HepG2 (cell line): ENCODE results near the gene ABTB2. TPM values are rescaled to one million over a fixed set of nuclear protein-coding genes. Genes with fewer than 3 reads are reported as not detected.

Experiments used
- ARID3A ChIP-seq: IDR thresholded peaks from 2 replicates; pipeline ENCODE4 v1.6.1; 2012; ENCODE audit warnings: low read depth, low read length, improper control_type of control experiment
- BRCA1 ChIP-seq: sonication (generic); formaldehyde crosslinking; IDR thresholded peaks from 2 replicates; pipeline ENCODE4 v1.4.0; 2020; ENCODE audit warnings: missing genetic modification reagents
- CBX2 ChIP-seq, 2 experiments: fragments of 200-600 bp in 1 of 2; sonication (generic); formaldehyde crosslinking in 1 of 2; IDR thresholded peaks; 2 replicates each; pipeline versions ENCODE4 v1.7.0 to v1.8.1; 2018 to 2022; ENCODE audit warnings: low read depth in 2 of 2, low read length in 1 of 2, mild to moderate bottlenecking in 1 of 2, missing genetic modification reagents in 1 of 2
- CHCHD3 ChIP-seq: sonication (generic); formaldehyde crosslinking; IDR thresholded peaks from 2 replicates; pipeline ENCODE4 v1.8.0; 2022; ENCODE audit warnings: mild to moderate bottlenecking, missing genetic modification reagents, moderate library complexity
- CREB3 ChIP-seq: sonication (generic); formaldehyde crosslinking; IDR thresholded peaks from 2 replicates; pipeline ENCODE4 v1.5.0; 2020; ENCODE audit warnings: missing genetic modification reagents
- ELF4 ChIP-seq: sonication (generic); formaldehyde crosslinking; IDR thresholded peaks from 2 replicates; pipeline ENCODE4 v1.5.0; 2020; ENCODE audit warnings: missing genetic modification reagents, mild to moderate bottlenecking, moderate library complexity, borderline replicate concordance
- EZH2 ChIP-seq: conservative IDR thresholded peaks from 2 replicates; pipeline ENCODE4 v1.6.1; 2012; ENCODE audit warnings: mild to moderate bottlenecking, low read depth, low read length, moderate library complexity
- IRF9 ChIP-seq: sonication (generic); formaldehyde crosslinking; IDR thresholded peaks from 2 replicates; pipeline ENCODE4 v1.8.0; 2022; ENCODE audit warnings: missing genetic modification reagents, mild to moderate bottlenecking, borderline replicate concordance
- KDM3A ChIP-seq: IDR thresholded peaks from 2 replicates; pipeline ENCODE4 v1.6.1; 2018; ENCODE audit warnings: low read depth, missing compliant biosample characterization
- PBX3 ChIP-seq: sonication (generic); formaldehyde crosslinking; IDR thresholded peaks from 2 replicates; pipeline ENCODE4 v1.8.1; 2023; ENCODE audit warnings: missing genetic modification reagents, inconsistent platforms, borderline replicate concordance
- SMARCE1 ChIP-seq: fragments of 450-650 bp; IDR thresholded peaks from 2 replicates; pipeline ENCODE4 v1.6.1; 2017; ENCODE audit warnings: borderline replicate concordance
- YEATS2 ChIP-seq: sonication (generic); formaldehyde crosslinking; IDR thresholded peaks from 2 replicates; pipeline ENCODE4 v1.4.0; 2020; ENCODE audit warnings: missing genetic modification reagents, borderline replicate concordance
- ZNF256 ChIP-seq: sonication (generic); formaldehyde crosslinking; conservative IDR thresholded peaks from 2 replicates; pipeline ENCODE4 v1.4.0; 2020; ENCODE audit warnings: missing genetic modification reagents
- ZNF382 ChIP-seq: sonication (generic); formaldehyde crosslinking; IDR thresholded peaks from 2 replicates; pipeline ENCODE4 v1.5.0; 2020; ENCODE audit warnings: missing genetic modification reagents, mild to moderate bottlenecking, borderline replicate concordance
- ZNF503 ChIP-seq: sonication (generic); formaldehyde crosslinking; IDR thresholded peaks from 2 replicates; pipeline ENCODE4 v1.4.0; 2020; ENCODE audit warnings: missing genetic modification reagents
- ZNF513 ChIP-seq: sonication (generic); formaldehyde crosslinking; conservative IDR thresholded peaks from 2 replicates; pipeline ENCODE4 v1.5.0; 2020; ENCODE audit warnings: missing genetic modification reagents
- ZNF652 ChIP-seq: IDR thresholded peaks from 2 replicates; pipeline ENCODE4 v1.6.1; 2016; ENCODE audit warnings: low read depth, borderline replicate concordance
- ZNF784 ChIP-seq: sonication (generic); formaldehyde crosslinking; IDR thresholded peaks from 2 replicates; pipeline ENCODE4 v1.5.1; 2020; ENCODE audit warnings: missing genetic modification reagents, mild to moderate bottlenecking, borderline replicate concordance
- polyA plus RNA-seq, 8 experiments: library from polyadenylated mRNA; depleted of rRNA in 3 of 8; stranded (reverse) in 7 of 8; unstranded in 1 of 8; fragments of >200 nt; fragmentation: Illumina TruSeq in 4 of 8; extraction: Trizol in 4 of 8; gene quantifications; 2 replicates each; pipeline versions ENCODE4 v1.2.1 to v1.2.3, GENCODE V29; 2011 to 2016; ENCODE audit warnings: low read depth in 4 of 8, missing spikeins in 1 of 8, mixed read lengths in 1 of 8; ENCODE audit not compliant: insufficient read depth in 1 of 8
- total RNA-seq, 5 experiments: library from RNA; depleted of rRNA; stranded (reverse); fragments of >200 nt; fragmentation: Illumina TruSeq; extraction: Trizol; gene quantifications; 2 replicates each; pipeline ENCODE4 v1.2.3, GENCODE V29; 2016; ENCODE audit warnings: low read depth in 1 of 5

The ABTB2 gene
- total and polyA plus RNA-seq, 2 of the 13 experiments (the other 11 are each of a cell fraction or from before 2014, with no cell fraction given) = 5.1 to 15.4 TPM

GRCh38 chr11:34105079-34105956 is 252.5 kb downstream of the ABTB2 start, which contains the start of gene NAT10 (continued):
- TF ChIP-seq CREB3 (CRISPR knock-in tag) (no peak), ZNF652 (CRISPR knock-in tag) (peak; percentile 31; the same call in 1 of the 2 replicates), YEATS2 (CRISPR knock-in tag) (peak; percentile 99), SMARCE1 (no peak), EZH2 (no peak), ZNF503 (no peak), CBX2 (IDR thresholded peaks at IDR 0.05; ENCODE audit: low read depth, low read length) (no peak), CBX2 (CRISPR knock-in tag; IDR thresholded peaks at IDR 0.05; ENCODE audit: low read depth) (no peak), ARID3A (no peak), ZNF784 (peak; percentile 83; the same call in 1 of the 2 replicates), ZNF382 (CRISPR knock-in tag) (no peak), PBX3 (no peak), IRF9 (CRISPR knock-in tag) (peak; percentile 95), ELF4 (peak; percentile 90; the same call in 1 of the 2 replicates), ZNF256 (no peak; the same call in 1 of the 2 replicates), KDM3A (CRISPR knock-in tag) (peak; percentile 94; the same call in 1 of the 2 replicates), CHCHD3 (CRISPR knock-in tag) (no peak), ZNF513 (CRISPR knock-in tag) (no peak), BRCA1 (CRISPR knock-in tag) (peak; percentile 63)
